Pancreas (tissue), 10 donors: ENCODE measurements around the gene LRMDA. TPM values are rescaled to one million over a fixed set of nuclear protein-coding genes. Genes with fewer than 3 reads are reported as not detected.

Experiments
- ATAC-seq, 4 donors: fragments of 200-7000 bp; cut with Tn5 transposase; one replicate each; pipeline versions ENCODE4 v1.8.0 to v1.9.1; 2020; ENCODE audit warnings: mild to moderate bottlenecking in 4 of 4, moderate library complexity in 4 of 4
- DNase-seq, 6 donors: peaks; one replicate each; pipeline ENCODE4 v3.0.0-alpha.2; 2020
- FAIRE-seq: peaks from 2 replicates; lab custom pipeline; 2012; peaks lifted over from hg19 to GRCh38; lab: Jason Lieb, UNC
- H3K27ac ChIP-seq, 4 donors: fragments of 200-600 bp; sonication (generic); 1 replicate in 3 of 4; 2 replicates in 1 of 4; pipeline versions ENCODE4 v1.5.0 to v1.8.0; 2020
- H3K27me3 ChIP-seq, 4 donors: fragments of 200-600 bp; one replicate each; pipeline ENCODE4 v1.8.0; 2021
- H3K36me3 ChIP-seq, 3 donors: fragments of 200-600 bp; sonication (generic) in 1 of 3; one replicate each; pipeline versions ENCODE4 v1.5.0 to v1.8.0; 2020 to 2021
- H3K4me1 ChIP-seq, 3 donors: fragments of 200-600 bp; one replicate each; pipeline ENCODE4 v1.8.0; 2021
- H3K4me3 ChIP-seq, 4 donors: fragments of 200-600 bp; sonication (generic) in 2 of 4; one replicate each; pipeline versions ENCODE4 v1.5.0 to v1.8.0; 2020 to 2021
- H3K9me3 ChIP-seq, 4 donors: fragments of 200-600 bp; one replicate each; pipeline ENCODE4 v1.8.0; 2021
- CTCF ChIP-seq, 4 donors: fragments of 200-600 bp; sonication (generic) in 3 of 4; IDR thresholded peaks; one replicate each; pipeline versions ENCODE4 v1.5.0 to v1.8.0; 2021; ENCODE audit warnings: antibody characterized with exemption in 4 of 4
- WGBS, 2 donors: extraction: QIAGEN DNeasy Blood & Tissue Kit; methylation state at CpG; one replicate each; pipeline ENCODE4 v1.1.7; 2013; 5-methylcytosine and 5-hydroxymethylcytosine counted together
- intact Hi-C, 3 donors: fragments of 100-400 bp; cut with DNase I; formaldehyde crosslinking; loops; one replicate each; pipeline versions ENCODE4 v1.11.1 to v1.14.2; 2022
- polyA plus RNA-seq, 2 donors: library from polyadenylated mRNA; stranded (reverse); fragments of 200-250 nt; gene quantifications; one replicate each; pipeline ENCODE4 v1.2.3, GENCODE V29; 2013
- total RNA-seq, 6 donors: library from RNA; stranded (reverse); fragmentation: NEBNext Ultra II Directional in 4 of 6; extraction: Animal tissue kit (Norgen Biotek cat#: 25700) in 4 of 6; gene quantifications; one replicate each; pipeline versions ENCODE4 v1.2.1 to v1.2.4, GENCODE V29; 2021 to 2023
- donor health status: healthy with polysubstance abuse.
- donor health status: DM: no; HTN: no; CAD: no; lungs with moderate emphysema.
- donor health status: DM: no; HTN: no; CAD: no.
- donor health status: control.
- donor health status: control.
- donor health status: Bipolar disorder and iron deficiency.
- donor health status: DM: yes; HTN: yes; CAD: no.
- donor health status: DM: no; HTN: no; CAD: no.
- donor health status: DM: no; HTN: no; CAD: no.
- donor health status: DM: yes; HTN: yes; CAD: no.

LRMDA gene
- total and polyA plus RNA-seq, 8 donors = 4.6 to 21.2 (median 13.4) TPM

GRCh38 chr10:76172020-76172419, 740.6 kb downstream of the LRMDA start:
- 90 to 98% methylated on average over 2 of the region's 2 CpGs for WGBS, 2 donors
- intact Hi-C loops = no loop called here
- no peaks in the 10 kb centered on the region for H3K9me3 ChIP-seq

DNA sequence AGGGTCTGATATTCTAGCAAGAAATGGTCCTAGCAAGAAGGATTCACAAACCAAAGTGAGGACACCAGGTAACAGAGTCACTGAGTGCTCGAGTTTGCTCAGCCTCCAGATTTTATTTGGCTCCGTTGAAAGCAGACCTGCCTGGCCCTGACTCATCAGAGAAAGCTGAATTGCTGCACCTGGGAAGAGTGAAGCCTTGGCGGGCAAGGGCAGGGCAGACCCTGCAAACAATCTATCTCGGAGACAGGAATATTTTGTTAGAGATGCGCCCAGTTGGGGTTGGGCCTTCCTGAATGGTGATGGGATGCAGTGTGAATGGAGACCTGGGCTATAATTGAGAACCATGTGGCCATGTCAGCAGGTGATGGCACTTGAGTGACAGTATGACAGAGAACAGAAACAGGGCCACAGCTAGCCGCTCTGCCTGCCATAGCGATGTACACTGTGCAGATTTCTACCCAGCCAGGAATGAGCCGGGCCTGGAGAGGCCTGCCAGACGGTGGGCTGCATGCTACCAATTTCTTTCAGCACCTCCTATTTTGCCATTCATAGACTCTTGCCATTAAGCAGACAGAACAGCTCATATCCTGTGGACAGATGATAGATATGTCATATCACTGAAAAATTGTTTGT, 744.2 kb downstream of the LRMDA start:
- H3K36me3 ChIP-seq = no peaks in the 10 kb centered on the region
- TF ChIP-seq CTCF (IDR thresholded peaks at IDR 0.05) = no peak
- no peak overlapping the region for H3K4me3 ChIP-seq
- no peak for ATAC-seq
- H3K27ac ChIP-seq = no peak overlapping the region
- H3K4me1 ChIP-seq = no peaks in the 10 kb centered on the region
- H3K27me3 ChIP-seq = no peaks in the 10 kb centered on the region
- FAIRE-seq = no peak
- WGBS, 2 donors = 93 to 95% methylated on average over 9 of the region's 9 CpGs
- intact Hi-C loops = no loop called here
- no peaks in the 10 kb centered on the region for H3K9me3 ChIP-seq
- DNase-seq = no peak

More at GRCh38 chr10:76172020-76172419, 740.6 kb downstream of the LRMDA start:
- no peak for TF ChIP-seq CTCF (IDR thresholded peaks at IDR 0.05)
- Histone ChIP-seq H3K4me3 (no peak overlapping the region), H3K27me3 (no peaks in the 10 kb centered on the region), H3K4me1 (no peaks in the 10 kb centered on the region), H3K36me3 (no peaks in the 10 kb centered on the region), H3K27ac (no peak overlapping the region)
- no peak for DNase-seq
- no peak for FAIRE-seq
- no peak for ATAC-seq

- ATAC-seq (no peak), FAIRE-seq (no peak)
- 96% methylated on average over 9 of the region's 9 CpGs for WGBS, 2 donors
Observed at GRCh38 chr10:76176166-76176550, 744.7 kb downstream of the LRMDA start.

DNA sequence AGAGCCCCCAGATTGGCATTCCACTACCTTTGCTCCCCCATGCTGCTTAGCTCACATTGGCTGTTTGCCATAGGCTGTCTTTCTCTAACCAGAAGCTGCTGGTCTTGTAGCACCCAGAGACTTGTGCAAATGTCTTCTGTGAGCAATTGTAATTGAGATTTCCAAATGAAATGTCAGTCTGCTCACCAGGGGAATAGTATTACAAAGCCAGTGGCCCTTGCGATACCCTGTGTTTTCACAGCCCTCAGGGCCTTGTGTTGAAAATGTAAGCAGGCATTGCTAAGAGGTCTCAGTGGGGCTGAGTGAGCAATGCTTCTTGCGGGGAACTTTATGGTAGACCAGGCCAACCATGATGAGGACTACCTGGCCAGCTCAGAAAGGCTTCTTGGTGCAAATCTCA, 746.5 kb downstream of the LRMDA start:
- WGBS, 2 donors = 98 to 100% methylated on average over 2 of the region's 2 CpGs
- Histone ChIP-seq H3K9me3 (no peaks in the 10 kb centered on the region), H3K4me1 (no peaks in the 10 kb centered on the region), H3K27me3 (no peaks in the 10 kb centered on the region), H3K36me3 (no peaks in the 10 kb centered on the region), H3K4me3 (no peak overlapping the region), H3K27ac (no peak overlapping the region)
- no peak for ATAC-seq
- DNase-seq = no peak
- intact Hi-C loops = no loop called here
- no peak for TF ChIP-seq CTCF (IDR thresholded peaks at IDR 0.05)
- no peak for FAIRE-seq

More at GRCh38 chr10:76176166-76176550, 744.7 kb downstream of the LRMDA start:
- Histone ChIP-seq H3K4me3 (no peak overlapping the region), H3K27me3 (no peaks in the 10 kb centered on the region), H3K36me3 (no peaks in the 10 kb centered on the region), H3K27ac (no peak overlapping the region), H3K9me3 (no peaks in the 10 kb centered on the region), H3K4me1 (no peaks in the 10 kb centered on the region)
- no peak for DNase-seq
- intact Hi-C loops = no loop called here
- no peak for TF ChIP-seq CTCF (IDR thresholded peaks at IDR 0.05)

GRCh38 chr10:76178532-76179292, 747.3 kb downstream of the LRMDA start:
- Histone ChIP-seq H3K36me3 (no peaks in the 10 kb centered on the region), H3K27me3 (no peaks in the 10 kb centered on the region), H3K4me3 (no peak overlapping the region), H3K9me3 (no peaks in the 10 kb centered on the region), H3K27ac (no peak overlapping the region), H3K4me1 (no peaks in the 10 kb centered on the region)
- ATAC-seq (no peak), DNase-seq (no peak), FAIRE-seq (no peak)
- WGBS, 2 donors = 88 to 91% methylated on average over 4 of the region's 4 CpGs
- intact Hi-C loops = no loop called here
- TF ChIP-seq CTCF (IDR thresholded peaks at IDR 0.05) = no peak
